ENCODE measurements around the gene RASGEF1B. TPM values are rescaled to one million over a fixed set of nuclear protein-coding genes. Genes with fewer than 3 reads are reported as not detected.

RASGEF1B gene
- total and polyA plus RNA-seq, 2 experiments from 2014 or later: 2.8 to 5.2 TPM

DNA sequence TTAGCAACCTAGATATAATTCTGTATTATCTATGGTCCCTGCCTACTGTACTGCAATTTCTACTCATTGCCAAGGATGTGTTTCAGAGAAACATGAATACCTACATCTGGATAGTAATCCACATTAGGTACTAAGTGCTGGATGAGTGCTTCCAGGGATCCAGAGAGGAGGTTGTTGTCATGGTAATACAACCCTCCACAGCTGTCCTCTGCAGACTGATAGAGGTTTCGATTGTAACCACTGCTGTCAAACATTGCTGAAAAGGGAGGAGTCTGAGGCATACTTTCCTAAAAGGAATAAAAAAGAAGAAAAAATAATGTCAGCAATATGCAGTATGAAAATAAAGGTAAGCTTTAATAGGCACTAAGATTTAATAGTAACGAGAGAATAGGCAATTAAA lies 12.5 kb downstream of the RASGEF1B start:
- Mint-ChIP-seq H3K4me1 (peaks cover 13% of the 10 kb centered on the region), H3K27ac (no peak overlapping the region), H3K4me3 (no peak overlapping the region), H3K27me3 (ENCODE audit: insufficient read depth, low read depth, poor library complexity) (no peaks in the 10 kb centered on the region), H3K36me3 (ENCODE audit: low read depth) (no peaks in the 10 kb centered on the region), H3K9me3 (no peaks in the 10 kb centered on the region)
- ATAC-seq: no peak
- H3K27ac ChIP-seq (ENCODE audit: low read depth): no peak overlapping the region
- H3F3A ChIP-seq (replicated peaks; ENCODE audit: low read depth): no peaks in the 10 kb centered on the region
- H2AFZ ChIP-seq: no peak overlapping the region
- H3K9me2 ChIP-seq (ENCODE audit: insufficient read depth): no peaks in the 10 kb centered on the region
- H3K27me3 ChIP-seq (ENCODE audit: insufficient read depth): no peaks in the 10 kb centered on the region
- no peak for TF ChIP-seq JUNB (IDR thresholded peaks at IDR 0.05; ENCODE audit: unreplicated experiment)
- TF ChIP-seq ETS1 (IDR thresholded peaks at IDR 0.05): no peak
- no peak for TF ChIP-seq ZNF114 (CRISPR knock-in tag; IDR thresholded peaks at IDR 0.05)
- no peak for TF ChIP-seq ZNF331 (CRISPR knock-in tag; IDR thresholded peaks at IDR 0.05; ENCODE audit: low read depth)
- TF ChIP-seq POLR2AphosphoS5 (IDR thresholded peaks at IDR 0.05; ENCODE audit: low read depth): no peak
- TF ChIP-seq EZH2 (IDR thresholded peaks at IDR 0.05; ENCODE audit: low read depth, unreplicated experiment): no peak
- TF ChIP-seq, protein P1, sequence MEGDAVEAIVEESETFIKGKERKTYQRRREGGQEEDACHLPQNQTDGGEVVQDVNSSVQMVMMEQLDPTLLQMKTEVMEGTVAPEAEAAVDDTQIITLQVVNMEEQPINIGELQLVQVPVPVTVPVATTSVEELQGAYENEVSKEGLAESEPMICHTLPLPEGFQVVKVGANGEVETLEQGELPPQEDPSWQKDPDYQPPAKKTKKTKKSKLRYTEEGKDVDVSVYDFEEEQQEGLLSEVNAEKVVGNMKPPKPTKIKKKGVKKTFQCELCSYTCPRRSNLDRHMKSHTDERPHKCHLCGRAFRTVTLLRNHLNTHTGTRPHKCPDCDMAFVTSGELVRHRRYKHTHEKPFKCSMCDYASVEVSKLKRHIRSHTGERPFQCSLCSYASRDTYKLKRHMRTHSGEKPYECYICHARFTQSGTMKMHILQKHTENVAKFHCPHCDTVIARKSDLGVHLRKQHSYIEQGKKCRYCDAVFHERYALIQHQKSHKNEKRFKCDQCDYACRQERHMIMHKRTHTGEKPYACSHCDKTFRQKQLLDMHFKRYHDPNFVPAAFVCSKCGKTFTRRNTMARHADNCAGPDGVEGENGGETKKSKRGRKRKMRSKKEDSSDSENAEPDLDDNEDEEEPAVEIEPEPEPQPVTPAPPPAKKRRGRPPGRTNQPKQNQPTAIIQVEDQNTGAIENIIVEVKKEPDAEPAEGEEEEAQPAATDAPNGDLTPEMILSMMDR (conservative IDR thresholded peaks at IDR 0.05; ENCODE audit: low read depth in 2 of 2): no peak
- no peak for TF ChIP-seq STAT1 (IDR thresholded peaks at IDR 0.05; ENCODE audit: unreplicated experiment)
- TF ChIP-seq ZNF462 (CRISPR knock-in tag; IDR thresholded peaks at IDR 0.05): no peak
- TF ChIP-seq CREB1 (CRISPR knock-in tag; IDR thresholded peaks at IDR 0.05; ENCODE audit: low read depth): no peak
- TF ChIP-seq NANOG (IDR thresholded peaks at IDR 0.05; ENCODE audit: borderline replicate concordance): no peak
- DNase-seq (ENCODE audit: low spot score): no peak
- H3K4me3 ChIP-seq: no peak overlapping the region
- no peaks in the 10 kb centered on the region for H4K20me1 ChIP-seq (replicated peaks; ENCODE audit: insufficient read depth)
- no peaks in the 10 kb centered on the region for H3K36me3 ChIP-seq (ENCODE audit: insufficient read depth)
- peaks cover 10% of the 10 kb centered on the region for H3K4me1 ChIP-seq (ENCODE audit: insufficient read depth)
- H3K4me2 ChIP-seq: no peak overlapping the region
- no peaks in the 10 kb centered on the region for H3K79me2 ChIP-seq (replicated peaks; ENCODE audit: insufficient read depth)

All from GM23338 (cell line).